LNCaP clone FGC (cell line): ENCODE data around the gene HDHD3.

Source experiments
- DNase-seq: peaks from one replicate; pipeline ENCODE4 v3.0.0-alpha.2; 2011; ENCODE audit warnings: low read depth
- H3K4me3 ChIP-seq: 2 replicates; pipeline ENCODE4 v1.5.1; 2011; ENCODE audit warnings: mild to moderate bottlenecking, low read depth, low read length, control low read depth
- TF ChIP-seq, protein P1 (sequence below): IDR thresholded peaks from 2 replicates; pipeline ENCODE4 v1.5.1; 2012; ENCODE audit warnings: mild to moderate bottlenecking; ENCODE audit not compliant: control insufficient read depth, insufficient read depth; ENCODE audit errors: extremely low read depth

HDHD3 gene, protein sequence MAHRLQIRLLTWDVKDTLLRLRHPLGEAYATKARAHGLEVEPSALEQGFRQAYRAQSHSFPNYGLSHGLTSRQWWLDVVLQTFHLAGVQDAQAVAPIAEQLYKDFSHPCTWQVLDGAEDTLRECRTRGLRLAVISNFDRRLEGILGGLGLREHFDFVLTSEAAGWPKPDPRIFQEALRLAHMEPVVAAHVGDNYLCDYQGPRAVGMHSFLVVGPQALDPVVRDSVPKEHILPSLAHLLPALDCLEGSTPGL

DNA sequence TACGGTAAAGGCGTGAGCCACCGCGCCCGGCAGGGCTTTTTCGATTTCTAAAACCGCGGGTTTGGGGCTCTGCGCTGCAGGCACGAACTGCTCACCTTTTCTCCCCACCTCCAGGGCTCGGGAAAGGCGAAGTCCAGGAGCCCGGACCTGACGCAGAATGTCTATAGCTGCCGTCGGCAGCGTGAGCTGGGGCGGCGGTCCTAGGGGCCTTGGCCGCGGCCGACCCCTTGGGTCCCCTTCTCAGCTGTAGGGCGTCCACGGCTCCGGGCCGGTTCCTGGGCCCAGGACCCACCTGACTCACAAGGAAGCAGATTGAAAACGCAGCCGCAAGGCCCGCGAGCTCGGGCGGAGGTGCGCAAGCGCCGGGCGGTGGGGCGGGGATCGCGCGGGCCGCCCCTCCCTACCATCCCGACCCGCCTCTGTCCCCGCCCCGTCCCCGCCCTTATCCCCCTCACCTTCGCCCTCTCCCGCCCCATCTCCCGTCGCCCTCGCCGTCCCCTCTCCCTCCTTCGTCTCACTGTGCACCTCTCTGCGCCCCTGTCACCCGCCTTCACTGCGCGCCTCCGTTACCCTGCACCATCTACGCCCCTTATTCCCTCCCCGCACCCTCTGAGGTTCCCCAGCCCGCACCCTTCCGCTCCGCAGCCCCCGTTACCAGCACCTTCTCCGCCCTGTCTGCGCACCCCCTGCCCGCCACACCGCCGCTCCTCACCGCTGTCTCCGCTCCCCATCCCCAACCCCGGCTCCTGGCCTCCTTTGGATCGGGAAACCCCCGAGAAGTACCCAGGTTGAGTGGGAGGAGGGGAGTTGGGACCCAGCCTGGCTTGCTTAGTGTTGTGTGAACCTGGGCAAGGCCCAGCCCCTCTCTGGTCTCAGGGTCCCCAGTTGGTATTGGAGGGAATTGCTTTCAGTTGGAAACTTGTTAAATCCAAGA is at the start of gene HDHD3:
Gene HDHD3, minus strand, starts transcription at position 353 of the 934 bp plus-strand sequence. CDS start 2,632 bp downstream, outside the sequence.
- peak within 1 kb of the TSS; percentile 78 for H3K4me3 ChIP-seq
- peak; percentile 43 for DNase-seq
- TF ChIP-seq, protein P1, sequence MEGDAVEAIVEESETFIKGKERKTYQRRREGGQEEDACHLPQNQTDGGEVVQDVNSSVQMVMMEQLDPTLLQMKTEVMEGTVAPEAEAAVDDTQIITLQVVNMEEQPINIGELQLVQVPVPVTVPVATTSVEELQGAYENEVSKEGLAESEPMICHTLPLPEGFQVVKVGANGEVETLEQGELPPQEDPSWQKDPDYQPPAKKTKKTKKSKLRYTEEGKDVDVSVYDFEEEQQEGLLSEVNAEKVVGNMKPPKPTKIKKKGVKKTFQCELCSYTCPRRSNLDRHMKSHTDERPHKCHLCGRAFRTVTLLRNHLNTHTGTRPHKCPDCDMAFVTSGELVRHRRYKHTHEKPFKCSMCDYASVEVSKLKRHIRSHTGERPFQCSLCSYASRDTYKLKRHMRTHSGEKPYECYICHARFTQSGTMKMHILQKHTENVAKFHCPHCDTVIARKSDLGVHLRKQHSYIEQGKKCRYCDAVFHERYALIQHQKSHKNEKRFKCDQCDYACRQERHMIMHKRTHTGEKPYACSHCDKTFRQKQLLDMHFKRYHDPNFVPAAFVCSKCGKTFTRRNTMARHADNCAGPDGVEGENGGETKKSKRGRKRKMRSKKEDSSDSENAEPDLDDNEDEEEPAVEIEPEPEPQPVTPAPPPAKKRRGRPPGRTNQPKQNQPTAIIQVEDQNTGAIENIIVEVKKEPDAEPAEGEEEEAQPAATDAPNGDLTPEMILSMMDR = no peak

DNA sequence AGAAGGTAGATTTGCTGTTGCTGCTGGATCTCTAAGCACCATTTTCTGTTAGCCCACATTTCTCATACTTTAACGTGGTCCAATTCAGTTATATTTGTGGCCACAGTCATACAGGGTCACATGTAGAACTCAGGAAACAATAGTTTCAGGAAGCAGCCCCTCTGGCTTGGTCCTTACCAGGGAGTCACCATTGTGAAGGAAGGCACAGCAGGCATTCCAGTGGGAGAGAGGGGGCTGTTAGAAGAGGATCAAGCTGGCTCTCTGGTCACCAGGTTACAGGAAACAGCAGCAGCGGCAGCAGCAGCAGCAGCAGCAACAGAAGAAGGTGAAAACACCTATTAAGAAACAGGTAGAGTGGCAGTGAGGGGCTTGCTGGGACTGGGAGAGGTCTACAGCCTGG is 48.3 kb upstream of the HDHD3 start:
- TF ChIP-seq, protein P1 = no peak
- H3K4me3 ChIP-seq = no peak overlapping the region
- no peak for DNase-seq

DNA sequence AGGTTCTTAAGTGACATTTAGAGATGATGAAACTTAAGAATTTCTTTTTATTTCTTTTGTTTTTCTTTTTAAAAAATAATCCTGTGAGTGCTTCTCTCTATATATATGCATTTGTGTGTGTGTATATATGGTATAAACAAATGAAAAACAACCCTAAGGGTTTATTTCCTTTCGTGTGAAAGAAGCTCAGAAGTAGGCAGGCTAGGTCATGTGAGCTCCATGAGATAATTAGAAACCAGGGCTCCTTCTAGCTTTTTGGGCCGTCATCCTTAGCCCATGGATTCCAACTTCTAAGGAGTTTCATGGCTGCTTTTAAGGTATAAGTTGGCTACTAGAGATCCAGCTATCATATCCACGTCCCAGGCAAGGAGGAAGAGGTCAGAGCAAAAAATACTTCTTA is 44.9 kb upstream of the HDHD3 start:
- H3K4me3 ChIP-seq = no peak overlapping the region
- TF ChIP-seq, protein P1 = no peak
- no peak for DNase-seq

DNA sequence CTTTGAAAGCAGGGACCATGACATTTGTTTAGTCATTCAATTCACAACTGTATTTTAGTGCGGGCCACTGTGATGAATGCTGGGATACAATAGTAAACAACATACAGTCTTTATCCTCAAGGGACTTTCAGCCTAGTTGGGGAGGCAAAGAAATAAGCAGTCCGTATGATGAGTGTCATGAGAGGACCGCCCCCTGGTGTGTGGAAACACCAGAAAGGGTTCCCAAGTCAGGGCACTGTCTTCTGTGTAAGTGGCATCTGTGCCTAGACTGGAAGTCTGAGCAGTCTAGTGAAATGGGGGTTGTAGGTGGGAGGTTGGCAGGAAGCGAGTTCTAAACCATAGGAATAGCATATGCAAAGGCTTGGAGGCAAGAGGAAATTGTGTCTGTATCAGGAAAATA is 40.6 kb upstream of the HDHD3 start:
- TF ChIP-seq, protein P1 = no peak
- DNase-seq = no peak

DNA sequence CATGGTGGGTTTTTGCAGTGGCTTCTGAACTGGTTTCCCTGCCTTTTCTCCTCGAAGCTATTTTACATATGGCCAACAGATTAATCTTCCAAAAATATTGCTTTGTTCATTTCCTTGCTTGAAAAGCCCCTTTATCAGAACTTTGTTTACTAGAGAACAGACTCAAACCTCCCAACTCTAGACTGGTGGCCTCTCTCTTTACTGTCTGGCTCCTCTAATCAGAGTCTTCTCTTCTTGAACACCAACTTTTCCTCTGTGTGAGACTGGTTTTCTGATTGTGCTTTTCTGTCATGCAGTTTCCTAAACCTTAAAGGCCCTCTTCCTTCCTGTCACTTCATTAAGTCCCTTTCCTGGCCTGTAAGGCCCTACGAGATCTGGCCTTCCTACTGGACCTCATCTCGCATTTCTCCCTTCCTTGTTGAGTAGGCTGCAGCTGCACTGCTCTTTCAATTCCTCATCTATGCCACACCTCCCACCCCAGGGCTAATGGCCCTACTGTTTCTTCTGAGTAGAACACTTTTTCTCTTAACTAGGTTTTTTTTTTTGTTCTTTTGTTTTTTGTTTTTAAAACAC is 39.4 kb upstream of the HDHD3 start:
- no peak overlapping the region for H3K4me3 ChIP-seq
- no peak for DNase-seq
- TF ChIP-seq, protein P1 = no peak

More for the DNA sequence above, 40.6 kb upstream of the HDHD3 start:
- no peak overlapping the region for H3K4me3 ChIP-seq

DNA sequence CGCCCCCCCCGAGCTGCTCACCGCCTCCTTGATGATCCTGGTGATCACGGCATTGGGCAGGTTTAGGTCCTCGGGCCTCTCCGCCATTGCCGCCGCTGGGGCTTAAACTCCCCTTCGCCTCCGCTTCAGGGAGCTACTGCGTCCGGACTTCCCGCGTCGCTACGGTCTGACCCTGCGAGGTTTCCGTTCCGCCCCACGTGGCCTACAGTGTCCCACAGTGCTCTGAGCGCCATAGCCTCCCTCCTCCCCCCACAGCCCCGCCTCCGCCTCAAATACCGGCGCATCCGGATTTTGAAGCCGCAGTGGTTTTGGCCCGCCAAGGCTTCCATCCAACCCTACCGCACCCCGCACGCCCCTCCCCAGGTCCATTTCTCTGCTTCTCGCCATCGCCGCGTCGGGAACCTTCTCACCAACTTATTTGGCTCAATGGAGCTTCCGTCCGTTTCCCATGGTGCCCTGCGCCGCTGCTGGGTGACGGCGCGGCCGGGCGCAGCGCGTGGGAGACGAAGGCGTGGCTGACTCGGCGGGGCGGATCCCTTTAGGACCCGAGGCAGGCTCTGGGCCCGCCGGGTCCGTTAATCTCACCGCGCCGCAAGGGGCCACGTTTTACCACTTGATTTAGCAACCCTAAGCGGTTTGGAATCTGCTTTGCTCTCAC is 33.5 kb upstream of the HDHD3 start, which contains the start of the genes C9orf43 and POLE3:
Gene C9orf43, plus strand, starts transcription at position 541 of the 658 bp plus-strand sequence. CDS start 2,747 bp downstream, outside the sequence.
Gene POLE3, minus strand, starts transcription at position 469 of the 658 bp plus-strand sequence. Its CDS starts 382 bp downstream, at position 87.
- peak; percentile 83 for DNase-seq
- H3K4me3 ChIP-seq = peak within 1 kb of the TSS; percentile 98
- TF ChIP-seq, protein P1 = no peak
